GM19455 (cell line): Measurements from ENCODE around the gene DST.
"Not testable (repeated sequence)": the region's sequence is repeated elsewhere in the genome, so short reads cannot be mapped to it uniquely, and the experiment has no call there.

Experiments
- ATAC-seq: cut with Tn5 transposase; IDR thresholded peaks from one replicate; pipeline ENCODE4 v1.9.1; 2021; ENCODE audit not compliant: unreplicated experiment

The DST gene

GRCh38 chr6:56573624-56574023 lies 69.1 kb downstream of the DST start:
- no peak for ATAC-seq

GRCh38 chr6:56572788-56573471 lies 69.8 kb downstream of the DST start:
- no peak for ATAC-seq

GRCh38 chr6:56571605-56572004 lies 71.1 kb downstream of the DST start:
- no peak for ATAC-seq

- peak; percentile 90 for ATAC-seq
Measured at GRCh38 chr6:56570413-56571359, 72.0 kb downstream of the DST start.

DNA sequence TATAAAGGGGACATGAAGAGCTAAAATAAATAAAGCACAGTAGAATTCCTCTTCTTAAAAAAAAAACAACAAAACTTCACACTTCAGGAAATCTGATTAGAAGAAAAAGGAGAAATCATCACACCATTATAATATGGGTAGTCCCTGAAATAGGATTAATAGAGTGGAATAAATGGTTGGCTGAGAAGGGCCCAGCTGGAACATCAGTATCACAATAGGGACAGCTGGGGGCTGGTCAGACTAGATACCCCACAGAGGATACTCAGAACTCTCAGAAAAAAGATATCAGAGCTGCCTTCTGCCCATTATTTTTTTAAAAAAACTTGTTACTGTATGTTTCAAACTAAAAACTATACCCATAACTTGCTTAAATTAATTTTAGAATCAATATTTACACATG lies 75.2 kb downstream of the DST start:
- no peak for ATAC-seq

GRCh38 chr6:56562730-56563129 lies 80.0 kb downstream of the DST start:
- ATAC-seq: not testable (repeated sequence)

DNA sequence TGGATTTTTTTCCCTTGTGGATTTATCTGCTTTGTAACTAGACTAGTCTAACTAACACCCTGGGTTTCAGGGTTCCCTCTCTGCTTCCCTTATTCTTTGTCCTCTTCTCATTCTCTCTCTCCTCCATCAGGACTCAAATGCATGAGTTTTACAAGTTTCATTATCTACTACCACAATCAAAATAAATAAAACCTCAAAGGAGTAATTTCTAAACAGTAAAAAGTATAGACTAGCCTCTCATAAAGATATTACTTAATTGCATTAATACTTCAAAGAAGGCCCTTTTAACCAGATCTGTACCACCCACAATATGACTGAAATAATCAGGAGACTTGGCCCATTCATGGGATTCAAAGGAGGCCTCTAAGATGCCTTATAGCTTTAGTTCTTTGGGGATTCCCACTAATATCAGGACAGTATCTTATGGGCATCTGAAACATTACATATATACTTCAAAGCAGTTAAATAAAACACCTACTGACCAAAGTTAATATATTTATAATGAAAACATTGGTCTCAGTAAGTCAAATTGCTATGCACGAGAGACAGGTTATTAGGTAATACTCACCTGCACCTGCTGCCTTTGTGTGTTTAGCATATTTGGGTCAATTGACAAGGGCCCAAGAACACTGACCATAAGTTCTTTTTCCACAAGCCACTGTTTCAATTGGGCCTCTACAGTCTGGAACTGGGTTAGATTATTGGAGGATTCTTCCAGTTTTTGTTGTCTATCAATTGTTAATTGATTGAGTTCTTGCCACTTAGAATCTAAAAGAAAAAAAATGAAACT lies 85.7 kb downstream of the DST start:
- ATAC-seq: no peak

- ATAC-seq: no peak
Measured at GRCh38 chr6:56555438-56555872, 87.2 kb downstream of the DST start.

GRCh38 chr6:56552187-56553130 lies 90.2 kb downstream of the DST start:
- no peak for ATAC-seq

DNA sequence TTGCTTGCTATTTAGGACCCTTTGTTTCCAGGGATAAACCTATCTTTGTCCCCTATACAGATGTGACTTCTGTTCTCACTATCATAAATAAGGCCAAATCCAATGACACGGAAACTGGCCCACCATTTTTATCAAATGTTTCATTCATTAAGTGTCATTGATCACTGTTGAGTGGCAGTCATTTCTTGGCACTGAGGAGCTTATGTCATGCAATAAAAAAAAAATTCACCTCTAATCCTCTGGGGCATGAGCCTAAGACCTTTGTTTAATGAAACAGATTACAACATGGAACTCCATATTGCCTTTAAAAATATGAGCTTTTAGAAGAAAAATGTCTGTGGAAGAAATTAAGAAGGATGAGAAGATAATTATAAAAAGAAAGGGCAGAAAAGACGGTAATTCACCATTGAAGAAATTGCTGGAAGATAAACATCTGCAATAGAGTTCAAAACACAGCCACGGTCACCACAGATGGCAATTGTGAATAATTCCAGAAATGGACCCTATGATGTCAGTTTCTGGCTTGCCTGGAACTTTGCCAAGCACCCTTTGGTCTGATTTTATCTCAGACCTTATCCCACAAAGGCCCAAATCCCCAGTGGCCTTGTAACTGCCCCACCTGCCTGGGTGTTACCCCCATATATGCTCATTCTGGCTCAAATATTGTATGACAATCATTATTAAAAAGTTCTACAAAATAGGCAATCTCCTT lies 91.1 kb downstream of the DST start:
- no peak for ATAC-seq

- no peak for ATAC-seq
Measured at GRCh38 chr6:56550301-56550700, 92.4 kb downstream of the DST start.

GRCh38 chr6:56549014-56549413 lies 93.7 kb downstream of the DST start:
- ATAC-seq: no peak

GRCh38 chr6:56547687-56548086 lies 95.0 kb downstream of the DST start:
- no peak for ATAC-seq

- peak; percentile 97 for ATAC-seq
Measured at GRCh38 chr6:56542364-56543331, 100.0 kb downstream of the DST start.

DNA sequence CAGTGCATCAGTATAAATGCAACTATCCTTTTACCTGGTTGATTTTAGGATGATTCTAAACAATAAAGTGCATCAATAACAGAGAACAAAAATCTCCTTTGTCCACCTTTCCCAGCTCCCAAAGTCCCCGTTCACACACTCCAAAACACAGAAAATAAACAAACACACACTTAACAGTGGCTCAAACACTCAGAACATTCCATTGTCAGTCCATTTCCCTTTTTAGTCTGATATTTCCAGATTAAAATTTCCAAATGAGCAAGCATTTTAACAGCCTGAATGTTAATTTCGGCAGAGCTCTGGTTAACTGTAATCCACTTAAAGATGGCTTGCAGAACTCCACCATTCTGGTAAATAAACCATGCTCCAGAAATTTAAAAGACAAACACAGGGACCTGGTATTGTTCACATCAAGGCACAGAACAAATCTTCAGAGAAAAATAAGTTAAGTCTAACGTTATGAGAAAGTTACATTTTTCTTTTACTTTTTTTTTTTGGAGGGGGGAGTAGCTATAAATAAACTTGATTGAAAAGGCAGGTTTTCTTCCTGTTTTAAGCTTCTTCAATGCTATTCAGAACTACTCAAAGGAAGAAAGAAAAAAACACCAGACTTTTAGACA lies 100.8 kb downstream of the DST start:
- no peak for ATAC-seq

DNA sequence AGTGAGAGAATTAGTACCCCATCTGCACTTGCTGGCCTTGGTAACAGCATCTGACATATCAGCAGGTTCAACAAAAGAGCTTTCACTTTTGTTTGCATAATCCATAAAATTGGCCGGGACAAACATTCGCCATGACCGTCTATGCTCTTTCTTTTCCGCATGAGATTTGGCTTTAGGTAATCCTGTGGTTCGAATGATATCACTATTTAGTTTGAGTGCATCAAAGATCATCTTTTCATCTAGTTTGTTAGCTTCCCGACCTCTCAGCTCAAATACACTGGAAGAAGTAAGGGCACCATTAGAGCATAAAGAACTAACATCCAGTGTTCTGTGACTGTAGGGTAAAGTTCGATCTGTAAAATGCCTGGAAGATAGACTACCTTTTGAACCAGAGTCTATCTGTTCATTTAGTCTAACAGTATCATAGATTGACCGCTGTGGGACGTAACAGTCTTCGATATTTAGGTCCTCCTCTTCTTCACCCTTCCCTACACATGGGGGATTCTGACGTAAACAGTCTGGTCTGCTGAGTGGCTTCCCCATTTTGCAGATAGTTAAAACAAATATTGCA lies 101.6 kb downstream of the DST start:
- no peak for ATAC-seq

- no peak for ATAC-seq
Measured at GRCh38 chr6:56540232-56541029, 102.3 kb downstream of the DST start.
